SK-N-MC (cell line): ENCODE measurements around the gene COL8A1.

Experiments used
- EZH2 ChIP-seq: fragments of 200-600 bp; sonication (generic); IDR thresholded peaks from one replicate; pipeline ENCODE4 v1.6.1; 2017; ENCODE audit warnings: antibody characterized with exemption
- POLR2AphosphoS5 ChIP-seq: IDR thresholded peaks from 2 replicates; pipeline ENCODE4 v1.6.1; 2012; ENCODE audit warnings: mild to moderate bottlenecking, low read depth, low read length, borderline replicate concordance

- no peak for TF ChIP-seq EZH2
- TF ChIP-seq POLR2AphosphoS5: no peak
Measured at GRCh38 chr3:99825004-99825640, 186.7 kb downstream of the COL8A1 start.
